BLaER1 treated with 17β-estradiol and CSF1 and Interleukin-3, amounts not matched to agents 10 nM and 100 nM (cell line): ENCODE measurements around the gene NIPSNAP2.

Source experiments
- H3K27ac ChIP-seq, 11 experiments: shearing (Covaris generic); formaldehyde crosslinking; 2 replicates each; pipeline ENCODE4 v1.8.1; 2022
- H3K27me3 ChIP-seq, 11 experiments: shearing (Covaris generic); formaldehyde crosslinking; 2 replicates each; pipeline ENCODE4 v1.8.1; 2022
- H3K36me3 ChIP-seq, 11 experiments: shearing (Covaris generic); formaldehyde crosslinking; 2 replicates each; pipeline ENCODE4 v1.8.1; 2022
- H3K4me1 ChIP-seq, 10 experiments: shearing (Covaris generic); formaldehyde crosslinking; 2 replicates each; pipeline ENCODE4 v1.8.1; 2022
- H3K4me2 ChIP-seq, 11 experiments: shearing (Covaris generic); formaldehyde crosslinking; 2 replicates each; pipeline ENCODE4 v1.8.1; 2022
- H3K4me3 ChIP-seq, 10 experiments: shearing (Covaris generic); formaldehyde crosslinking; 2 replicates each; pipeline ENCODE4 v1.8.1; 2022
- H3K9ac ChIP-seq, 11 experiments: shearing (Covaris generic); formaldehyde crosslinking; 2 replicates each; pipeline ENCODE4 v1.8.1; 2022
- H3K9me3 ChIP-seq, 11 experiments: shearing (Covaris generic); formaldehyde crosslinking; replicated peaks in 1 of 11; 2 replicates each; pipeline ENCODE4 v1.8.1; 2022
- H4K20me1 ChIP-seq, 11 experiments: shearing (Covaris generic); formaldehyde crosslinking; 2 replicates each; pipeline ENCODE4 v1.8.1; 2022
- Cebpa-rat ChIP-seq, 11 experiments: shearing (Covaris generic); IDR thresholded peaks; 2 replicates each; pipeline ENCODE4 v1.8.1; 2022

The NIPSNAP2 gene

GRCh38 chr7:55953707-55954475 is 10.5 kb upstream of the NIPSNAP2 start:
- no peak overlapping the region for H3K9ac ChIP-seq
- H3K36me3 ChIP-seq: peaks cover 32 to 52% (median 43%) of the 10 kb centered on the region in 11 experiments
- no peak overlapping the region for H3K27ac ChIP-seq
- peaks cover 0 to 15% (median 10%) of the 10 kb centered on the region in 10 experiments; a peak in 13 of 20 replicates for H3K4me1 ChIP-seq
- no peak overlapping the region for H3K4me2 ChIP-seq
- H3K9me3 ChIP-seq: no peaks in the 10 kb centered on the region
- no peak for TF ChIP-seq Cebpa-rat (IDR thresholded peaks at IDR 0.05)
- H3K4me3 ChIP-seq: no peak overlapping the region
- peaks cover 0 to 31% (median 8%) of the 10 kb centered on the region in 11 experiments; a peak in 6 of 22 replicates for H4K20me1 ChIP-seq
- H3K27me3 ChIP-seq: no peaks in the 10 kb centered on the region

DNA sequence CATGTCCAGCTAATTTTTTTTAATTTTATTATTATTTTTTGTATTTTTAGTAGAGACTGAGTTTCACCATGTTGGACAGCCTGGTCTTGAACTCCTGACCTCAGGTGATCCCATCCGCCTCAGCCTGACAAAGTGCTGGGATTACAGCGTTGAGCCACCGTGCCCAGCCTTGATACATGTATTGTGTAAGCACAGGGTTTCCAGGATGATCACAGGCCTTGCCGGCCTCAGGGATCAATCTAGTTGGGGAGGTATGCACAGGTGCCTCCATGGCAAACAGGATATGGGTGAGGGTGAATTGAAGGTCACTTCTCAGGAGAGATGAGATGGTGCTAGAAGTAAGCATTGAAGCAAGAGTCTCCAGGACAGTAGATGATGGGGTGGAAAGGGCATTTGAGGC is 7.2 kb upstream of the NIPSNAP2 start:
- Histone ChIP-seq H3K4me3 (no peak overlapping the region), H4K20me1 (peaks cover 0 to 29% (median 8%) of the 10 kb centered on the region in 11 experiments; a peak in 6 of 22 replicates)
- TF ChIP-seq Cebpa-rat (IDR thresholded peaks at IDR 0.05): no peak

DNA sequence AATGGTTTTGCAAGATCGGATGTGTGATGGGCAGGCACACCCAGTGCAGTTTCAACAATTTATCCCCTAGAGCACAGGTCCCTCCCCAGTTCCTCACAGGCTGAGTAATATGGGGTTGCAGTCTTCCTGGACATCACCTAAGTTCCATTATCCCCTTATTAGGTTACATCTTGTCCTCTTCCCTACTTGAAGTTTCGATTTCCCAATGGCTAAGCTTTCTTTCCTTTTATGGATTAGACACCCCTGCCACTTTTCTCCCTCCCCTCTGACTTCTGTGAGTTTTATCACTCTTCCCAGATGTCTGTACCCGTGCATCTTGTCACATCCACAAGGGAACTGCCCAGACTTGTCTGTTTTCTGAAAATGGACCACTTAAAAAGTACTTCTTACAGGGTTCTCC is 2.4 kb upstream of the NIPSNAP2 start:
- Histone ChIP-seq H3K9ac (no peak overlapping the region), H3K27me3 (no peaks in the 10 kb centered on the region), H3K4me1 (peaks cover 15 to 28% (median 25%) of the 10 kb centered on the region in 10 experiments; a peak in 19 of 20 replicates), H4K20me1 (peaks cover 0 to 16% (median 4%) of the 10 kb centered on the region in 11 experiments; a peak in 8 of 22 replicates), H3K36me3 (peaks cover 8 to 23% (median 15%) of the 10 kb centered on the region in 11 experiments; a peak in 21 of 22 replicates), H3K4me2 (no peak overlapping the region), H3K9me3 (0 out of 22 replicates have a peak, but pooled peaks cover 0 to 1% (median 0%) of the 10 kb centered on the region in 11 experiments), H3K27ac (no peak overlapping the region), H3K4me3 (no peak overlapping the region)
- no peak for TF ChIP-seq Cebpa-rat (IDR thresholded peaks at IDR 0.05)

More for the DNA sequence above, 7.2 kb upstream of the NIPSNAP2 start:
- no peak overlapping the region for H3K9ac ChIP-seq
- no peak overlapping the region for H3K4me2 ChIP-seq
- H3K27ac ChIP-seq: no peak overlapping the region
- H3K9me3 ChIP-seq: no peaks in the 10 kb centered on the region
- no peaks in the 10 kb centered on the region for H3K27me3 ChIP-seq
- H3K36me3 ChIP-seq: peaks cover 32 to 52% (median 43%) of the 10 kb centered on the region in 11 experiments
- peaks cover 0 to 14% (median 10%) of the 10 kb centered on the region in 10 experiments; a peak in 13 of 20 replicates for H3K4me1 ChIP-seq

GRCh38 chr7:55963584-55964168 is 709 bp upstream of the NIPSNAP2 start:
- Histone ChIP-seq H3K4me2 (peak overlapping the region; percentile 62 to 89 (median 79)), H3K36me3 (peaks cover 25 to 30% (median 27%) of the 10 kb centered on the region in 11 experiments), H3K27ac (peak overlapping the region; percentile 90 to 97 (median 94); a peak in 21 of 22 replicates), H3K27me3 (no peaks in the 10 kb centered on the region), H3K4me3 (peak overlapping the region; percentile 53 to 93 (median 81)), H3K9ac (peak overlapping the region; percentile 91 to 99 (median 96)), H3K9me3 (peaks cover 0 to 13% (median 0%) of the 10 kb centered on the region in 11 experiments; a peak in 4 of 22 replicates), H3K4me1 (peaks cover 15 to 30% (median 27%) of the 10 kb centered on the region in 10 experiments; a peak in 19 of 20 replicates), H4K20me1 (peaks cover 0 to 32% (median 8%) of the 10 kb centered on the region in 11 experiments; a peak in 13 of 22 replicates)
- no peak for TF ChIP-seq Cebpa-rat (IDR thresholded peaks at IDR 0.05)

DNA sequence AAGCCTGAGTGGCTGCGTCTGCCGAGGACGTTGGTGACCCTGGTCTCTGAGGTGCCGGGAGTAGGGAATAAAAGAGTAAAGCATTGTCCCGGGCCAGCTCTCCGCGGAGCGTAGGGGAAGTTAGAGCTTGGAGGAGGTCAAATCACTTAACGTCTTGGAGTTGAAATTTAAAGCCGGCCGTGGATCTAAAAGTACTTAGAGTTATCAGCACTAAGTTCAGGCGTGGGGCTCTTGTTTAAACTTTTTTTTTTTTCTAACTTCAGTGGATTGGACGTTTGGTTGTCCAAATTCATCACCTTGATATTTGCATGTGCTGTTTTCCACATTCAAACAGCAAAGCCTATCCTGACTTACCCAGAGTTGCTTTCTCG is 700 bp downstream of the NIPSNAP2 start:
- no peak for TF ChIP-seq Cebpa-rat (IDR thresholded peaks at IDR 0.05)
- Histone ChIP-seq H3K4me2 (peak overlapping the region; percentile 70 to 93 (median 81)), H3K27ac (peak overlapping the region; percentile 90 to 97 (median 94)), H3K27me3 (no peaks in the 10 kb centered on the region), H3K4me3 (peak overlapping the region; percentile 53 to 93 (median 81)), H4K20me1 (peaks cover 1 to 45% (median 10%) of the 10 kb centered on the region in 11 experiments; a peak in 14 of 22 replicates), H3K36me3 (peaks cover 36 to 44% (median 38%) of the 10 kb centered on the region in 11 experiments), H3K9ac (peak overlapping the region; percentile 91 to 99 (median 96)), H3K4me1 (peaks cover 15 to 30% (median 27%) of the 10 kb centered on the region in 10 experiments; a peak in 19 of 20 replicates), H3K9me3 (peaks cover 0 to 15% (median 0%) of the 10 kb centered on the region in 11 experiments; a peak in 8 of 22 replicates)

GRCh38 chr7:55965805-55966421 is 1.5 kb downstream of the NIPSNAP2 start:
- Histone ChIP-seq H4K20me1 (peaks cover 9 to 54% (median 17%) of the 10 kb centered on the region in 11 experiments; a peak in 18 of 22 replicates), H3K27ac (peak overlapping the region in 6 of 11 experiments; percentile 32 to 97 (median 94); a peak in 10 of 22 replicates), H3K4me3 (peak overlapping the region; percentile 53 to 93 (median 81)), H3K4me1 (peaks cover 15 to 30% (median 27%) of the 10 kb centered on the region in 10 experiments; a peak in 19 of 20 replicates), H3K36me3 (peaks cover 44 to 52% (median 46%) of the 10 kb centered on the region in 11 experiments), H3K9me3 (peaks cover 0 to 15% (median 0%) of the 10 kb centered on the region in 11 experiments; a peak in 8 of 22 replicates), H3K4me2 (peak overlapping the region; percentile 70 to 93 (median 81)), H3K9ac (peak overlapping the region; percentile 91 to 99 (median 96); a peak in 21 of 22 replicates), H3K27me3 (no peaks in the 10 kb centered on the region)
- TF ChIP-seq Cebpa-rat (IDR thresholded peaks at IDR 0.05): no peak

DNA sequence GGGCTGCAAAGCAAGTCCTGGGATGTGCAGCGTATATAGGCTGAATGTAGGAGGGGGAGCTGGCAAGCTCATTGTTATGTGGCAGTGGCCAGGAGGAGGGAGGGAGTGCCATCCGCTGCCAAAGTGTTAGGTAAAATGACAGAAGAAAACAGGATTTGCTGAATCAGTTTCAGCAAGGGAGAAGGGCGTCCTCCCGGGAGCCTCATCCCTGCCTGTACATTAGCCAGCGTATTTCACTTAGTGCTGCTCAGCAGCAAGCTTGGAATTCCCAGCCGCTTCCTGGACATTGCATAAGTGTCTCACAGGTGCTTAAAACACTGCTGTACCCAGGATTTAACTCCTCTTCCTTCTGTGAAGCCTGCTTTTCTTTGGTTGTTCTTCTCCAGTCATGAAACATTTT is 2.5 kb downstream of the NIPSNAP2 start:
- Histone ChIP-seq H3K9me3 (peaks cover 0 to 15% (median 0%) of the 10 kb centered on the region in 11 experiments; a peak in 8 of 22 replicates), H3K27me3 (no peaks in the 10 kb centered on the region), H4K20me1 (peaks cover 16 to 63% (median 23%) of the 10 kb centered on the region in 11 experiments; a peak in 18 of 22 replicates), H3K27ac (no peak overlapping the region), H3K36me3 (peaks cover 48 to 58% (median 52%) of the 10 kb centered on the region in 11 experiments), H3K4me3 (no peak overlapping the region), H3K4me1 (peaks cover 15 to 30% (median 27%) of the 10 kb centered on the region in 10 experiments; a peak in 19 of 20 replicates), H3K9ac (no peak overlapping the region), H3K4me2 (peak overlapping the region in 4 of 11 experiments; percentile 70 to 93 (median 84); a peak in 4 of 22 replicates)
- TF ChIP-seq Cebpa-rat (IDR thresholded peaks at IDR 0.05): no peak

DNA sequence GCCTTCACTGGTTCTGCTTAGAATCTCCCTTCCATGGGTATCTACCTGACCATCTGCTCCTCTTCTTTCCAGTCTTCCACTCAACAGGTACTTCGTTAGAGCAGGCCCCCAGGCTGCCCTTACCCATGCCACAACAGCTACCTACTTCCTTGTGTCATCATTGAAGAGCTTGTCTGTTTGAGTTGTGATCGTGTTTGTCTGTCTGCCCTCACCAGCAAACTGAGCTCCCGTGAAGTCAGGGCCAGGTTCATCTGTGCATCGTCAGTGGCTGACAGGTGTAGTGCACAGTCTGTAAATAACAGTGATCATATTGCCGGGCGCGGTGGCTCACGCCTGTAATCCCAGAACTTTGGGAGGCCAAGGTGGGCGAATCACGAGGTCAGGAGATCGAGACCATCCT is 5.0 kb downstream of the NIPSNAP2 start:
- Histone ChIP-seq H3K4me2 (no peak overlapping the region), H3K27ac (no peak overlapping the region), H3K4me3 (no peak overlapping the region), H3K9me3 (peaks cover 0 to 15% (median 0%) of the 10 kb centered on the region in 11 experiments; a peak in 8 of 22 replicates), H3K27me3 (no peaks in the 10 kb centered on the region), H4K20me1 (peaks cover 17 to 88% (median 39%) of the 10 kb centered on the region in 11 experiments; a peak in 18 of 22 replicates), H3K36me3 (peaks cover 49 to 73% (median 63%) of the 10 kb centered on the region in 11 experiments), H3K4me1 (peaks cover 7 to 20% (median 16%) of the 10 kb centered on the region in 10 experiments; a peak in 19 of 20 replicates), H3K9ac (no peak overlapping the region)
- no peak for TF ChIP-seq Cebpa-rat (IDR thresholded peaks at IDR 0.05)
